ENCODE results near the gene RECQL5.

RECQL5 gene

GRCh38 chr17:75603123-75603522 lies 63.8 kb downstream of the RECQL5 start:
- CTCF ChIA-PET, result interaction anchor here (1.0 to 3.5 kb wide), 3 partner anchors 13 to 147 kb away, joined by 3 to 26 read pairs (median 6); no protein-coding TSS in a partner anchor
- POLR2A ChIA-PET, result no interaction called here
- DNase-seq (ENCODE audit: extremely low spot score), result no peak
- TF ChIP-seq ARNT (IDR thresholded peaks at IDR 0.05) (no peak), LEF1 (IDR thresholded peaks at IDR 0.05; ENCODE audit: borderline replicate concordance) (no peak), SUZ12 (IDR thresholded peaks at IDR 0.05) (no peak), L3MBTL2 (conservative IDR thresholded peaks at IDR 0.05) (no peak), ELF4 (IDR thresholded peaks at IDR 0.05) (no peak), FOXM1 (IDR thresholded peaks at IDR 0.05; ENCODE audit: borderline replicate concordance) (no peak)

GRCh38 chr17:75602644-75603043 lies 64.3 kb downstream of the RECQL5 start:
- DNase-seq (ENCODE audit: extremely low spot score), result no peak
- ChIA-PET POLR2A (no interaction called here), CTCF (interaction anchor here (1.0 to 3.5 kb wide), 3 partner anchors 12 to 22 kb away, joined by 3 to 26 read pairs (median 9); no protein-coding TSS in a partner anchor)
- TF ChIP-seq PKNOX1 (IDR thresholded peaks at IDR 0.05) (no peak), ELF4 (IDR thresholded peaks at IDR 0.05) (no peak), TARDBP (IDR thresholded peaks at IDR 0.05) (no peak), FOXM1 (IDR thresholded peaks at IDR 0.05; ENCODE audit: borderline replicate concordance) (no peak), ZNF384 (IDR thresholded peaks at IDR 0.05) (no peak), HDGF (IDR thresholded peaks at IDR 0.05; ENCODE audit: borderline replicate concordance) (no peak)

- POLR2A ChIA-PET, result interaction anchor here (0.6 to 1.5 kb wide), 5 partner anchors 8 to 179 kb away, joined by 3 to 8 read pairs (median 4); a partner anchor contains a TSS
- CTCF ChIA-PET, result interaction anchor here (0.5 to 3.5 kb wide), 31 partner anchors 8 to 153 kb away, joined by 3 to 26 read pairs (median 3); partner anchors contain the start of gene SMIM5
- DNase-seq (ENCODE audit: extremely low spot score), result peak; percentile 89
- TF ChIP-seq SUZ12 (IDR thresholded peaks at IDR 0.05) (no peak), HDGF (IDR thresholded peaks at IDR 0.05; ENCODE audit: borderline replicate concordance) (no peak), L3MBTL2 (conservative IDR thresholded peaks at IDR 0.05) (no peak), LEF1 (IDR thresholded peaks at IDR 0.05; ENCODE audit: borderline replicate concordance) (no peak)
Observed at GRCh38 chr17:75601057-75601987, 65.6 kb downstream of the RECQL5 start.

GRCh38 chr17:75596320-75597087 lies 70.5 kb downstream of the RECQL5 start:
- DNase-seq (ENCODE audit: extremely low spot score), result no peak
- ChIA-PET POLR2A (no interaction called here), CTCF (interaction anchor here (1.6 kb wide), 1 partner anchor 17 kb away, joined by 5 read pairs; no protein-coding TSS in a partner anchor)
- no peak for TF ChIP-seq PKNOX1 (IDR thresholded peaks at IDR 0.05)
- no peak for TF ChIP-seq TARDBP (IDR thresholded peaks at IDR 0.05)
- TF ChIP-seq FOXK2 (IDR thresholded peaks at IDR 0.05), result no peak
- no peak for TF ChIP-seq LEF1 (IDR thresholded peaks at IDR 0.05; ENCODE audit: borderline replicate concordance)
- TF ChIP-seq FOXA1 (IDR thresholded peaks at IDR 0.05), result no peak
- no peak for TF ChIP-seq ELF4 (IDR thresholded peaks at IDR 0.05)
- no peak for TF ChIP-seq CTBP1 (IDR thresholded peaks at IDR 0.05; ENCODE audit: borderline replicate concordance)
- TF ChIP-seq SP1 (IDR thresholded peaks at IDR 0.05), result no peak
- no peak for TF ChIP-seq FOXM1 (IDR thresholded peaks at IDR 0.05; ENCODE audit: borderline replicate concordance)
- TF ChIP-seq BHLHE40 (IDR thresholded peaks at IDR 0.05; ENCODE audit: borderline replicate concordance), result no peak
- no peak for TF ChIP-seq ARNT (IDR thresholded peaks at IDR 0.05)
- TF ChIP-seq NFRKB (IDR thresholded peaks at IDR 0.05), result no peak
- no peak for TF ChIP-seq HDGF (IDR thresholded peaks at IDR 0.05; ENCODE audit: borderline replicate concordance)
- TF ChIP-seq ZNF384 (IDR thresholded peaks at IDR 0.05), result no peak

GRCh38 chr17:75595920-75596313 lies 71.0 kb downstream of the RECQL5 start:
- CTCF ChIA-PET, result no interaction called here
- POLR2A ChIA-PET, result no interaction called here

GRCh38 chr17:75595284-75595919 lies 71.6 kb downstream of the RECQL5 start:
- TF ChIP-seq SUZ12 (IDR thresholded peaks at IDR 0.05), result no peak
- TF ChIP-seq FOXA1 (IDR thresholded peaks at IDR 0.05), result no peak
- TF ChIP-seq LEF1 (IDR thresholded peaks at IDR 0.05; ENCODE audit: borderline replicate concordance), result no peak
- TF ChIP-seq BHLHE40 (IDR thresholded peaks at IDR 0.05; ENCODE audit: borderline replicate concordance), result no peak
- no peak for TF ChIP-seq SP1 (IDR thresholded peaks at IDR 0.05)
- no peak for TF ChIP-seq PKNOX1 (IDR thresholded peaks at IDR 0.05)
- no peak for TF ChIP-seq ZNF384 (IDR thresholded peaks at IDR 0.05)
- TF ChIP-seq ARNT (IDR thresholded peaks at IDR 0.05), result no peak
- no peak for TF ChIP-seq FOXM1 (IDR thresholded peaks at IDR 0.05; ENCODE audit: borderline replicate concordance)
- TF ChIP-seq NFRKB (IDR thresholded peaks at IDR 0.05), result no peak
- no peak for TF ChIP-seq ELF4 (IDR thresholded peaks at IDR 0.05)
- no peak for TF ChIP-seq HDGF (IDR thresholded peaks at IDR 0.05; ENCODE audit: borderline replicate concordance)
- ChIA-PET CTCF (no interaction called here), POLR2A (no interaction called here)
- no peak for DNase-seq (ENCODE audit: extremely low spot score)

More at GRCh38 chr17:75595920-75596313, 71.0 kb downstream of the RECQL5 start:
- no peak for DNase-seq (ENCODE audit: extremely low spot score)
- TF ChIP-seq ZNF384 (IDR thresholded peaks at IDR 0.05) (no peak), L3MBTL2 (conservative IDR thresholded peaks at IDR 0.05) (no peak)

Data from HEK293T (cell line).